Trophoblast cell (in vitro differentiated cells and primary cell): ENCODE data around the gene CCDC141.

ENCODE experiments used
- DNase-seq, 2 donors: peaks; one replicate each; pipeline ENCODE4 v3.0.0-alpha.2; 2016
- H2AFZ ChIP-seq: 2 replicates; pipeline ENCODE4 v1.6.1; 2013; ENCODE audit warnings: low read length, moderate library complexity, mild to moderate bottlenecking; ENCODE audit not compliant: insufficient read depth, poor library complexity
- H2AK5ac ChIP-seq: 2 replicates; pipeline ENCODE4 v1.6.1; 2013; ENCODE audit warnings: mild to moderate bottlenecking, low read length
- H2BK120ac ChIP-seq: 2 replicates; pipeline ENCODE4 v1.6.1; 2013; ENCODE audit warnings: low read length, mild to moderate bottlenecking, moderate library complexity; ENCODE audit not compliant: insufficient read depth, poor library complexity
- H2BK12ac ChIP-seq: 2 replicates; pipeline ENCODE4 v1.6.1; 2013; ENCODE audit warnings: mild to moderate bottlenecking, low read length, moderate library complexity
- H2BK5ac ChIP-seq: 2 replicates; pipeline ENCODE4 v1.6.1; 2013; ENCODE audit warnings: low read length, low read depth, moderate library complexity, mild to moderate bottlenecking; ENCODE audit not compliant: poor library complexity
- H3K14ac ChIP-seq: 2 replicates; pipeline ENCODE4 v1.6.1; 2013; ENCODE audit warnings: mild to moderate bottlenecking, low read length
- H3K18ac ChIP-seq: 2 replicates; pipeline ENCODE4 v1.6.1; 2013; ENCODE audit warnings: mild to moderate bottlenecking, low read length
- H3K23ac ChIP-seq: 2 replicates; pipeline ENCODE4 v1.6.1; 2013; ENCODE audit warnings: low read length
- H3K27ac ChIP-seq: 2 replicates; pipeline ENCODE4 v1.5.1; 2013; ENCODE audit warnings: low read depth, mild to moderate bottlenecking, inconsistent platforms, low read length, moderate library complexity
- H3K27me3 ChIP-seq: 2 replicates; pipeline ENCODE4 v1.6.1; 2013; ENCODE audit warnings: inconsistent platforms, mild to moderate bottlenecking, low read length, moderate library complexity; ENCODE audit not compliant: insufficient read depth
- H3K36me3 ChIP-seq, 2 experiments: 1 replicate in 1 of 2; 2 replicates in 1 of 2; pipeline ENCODE4 v1.6.1; 2013; ENCODE audit warnings: low read length in 2 of 2, mild to moderate bottlenecking in 2 of 2, moderate library complexity in 1 of 2; ENCODE audit not compliant: insufficient read depth in 2 of 2, control insufficient read depth in 1 of 2
- H3K4ac ChIP-seq: 2 replicates; pipeline ENCODE4 v1.6.1; 2013; ENCODE audit warnings: low read depth, mild to moderate bottlenecking, low read length, moderate library complexity
- H3K4me1 ChIP-seq, 2 experiments: 1 replicate in 1 of 2; 2 replicates in 1 of 2; pipeline ENCODE4 v1.6.1; 2013; ENCODE audit warnings: low read length in 2 of 2, mild to moderate bottlenecking in 2 of 2, moderate library complexity in 1 of 2; ENCODE audit not compliant: insufficient read depth in 2 of 2, control insufficient read depth in 1 of 2
- H3K4me2 ChIP-seq: 2 replicates; pipeline ENCODE4 v1.6.1; 2013; ENCODE audit warnings: inconsistent platforms, mild to moderate bottlenecking, low read length, moderate library complexity
- H3K4me3 ChIP-seq: 2 replicates; pipeline ENCODE4 v1.5.1; 2013; ENCODE audit warnings: mild to moderate bottlenecking, low read depth, low read length, inconsistent platforms
- H3K79me1 ChIP-seq: one replicate; pipeline ENCODE4 v1.6.1; 2013; ENCODE audit warnings: low read length
- H3K79me2 ChIP-seq: 2 replicates; pipeline ENCODE4 v1.6.1; 2013; ENCODE audit warnings: low read length, mild to moderate bottlenecking; ENCODE audit not compliant: control insufficient read depth, insufficient read depth, poor library complexity
- H3K9ac ChIP-seq: 2 replicates; pipeline ENCODE4 v1.6.1; 2013; ENCODE audit warnings: mild to moderate bottlenecking, low read length
- H3K9me3 ChIP-seq: 2 replicates; pipeline ENCODE4 v1.6.1; 2013; ENCODE audit warnings: low read depth, mild to moderate bottlenecking, control low read depth, inconsistent platforms, low read length; ENCODE audit not compliant: insufficient read depth
- H4K12ac ChIP-seq: 2 replicates; pipeline ENCODE4 v1.6.1; 2013; ENCODE audit warnings: low read depth, mild to moderate bottlenecking, low read length, moderate library complexity
- H4K8ac ChIP-seq: 2 replicates; pipeline ENCODE4 v1.6.1; 2013; ENCODE audit warnings: low read depth, mild to moderate bottlenecking, low read length, moderate library complexity
- H4K91ac ChIP-seq: one replicate; pipeline ENCODE4 v1.6.1; 2013; ENCODE audit warnings: low read depth, mild to moderate bottlenecking, low read length, moderate library complexity
- WGBS: extraction: QIAGEN DNeasy Blood & Tissue Kit; methylation state at CpG from one replicate; pipeline ENCODE4 v1.1.7; 2013; ENCODE audit warnings: missing lambda C conversion rate; ENCODE audit not compliant: insufficient read length, insufficient coverage; ENCODE audit errors: extremely low coverage; 5-methylcytosine and 5-hydroxymethylcytosine counted together

Gene CCDC141

DNA sequence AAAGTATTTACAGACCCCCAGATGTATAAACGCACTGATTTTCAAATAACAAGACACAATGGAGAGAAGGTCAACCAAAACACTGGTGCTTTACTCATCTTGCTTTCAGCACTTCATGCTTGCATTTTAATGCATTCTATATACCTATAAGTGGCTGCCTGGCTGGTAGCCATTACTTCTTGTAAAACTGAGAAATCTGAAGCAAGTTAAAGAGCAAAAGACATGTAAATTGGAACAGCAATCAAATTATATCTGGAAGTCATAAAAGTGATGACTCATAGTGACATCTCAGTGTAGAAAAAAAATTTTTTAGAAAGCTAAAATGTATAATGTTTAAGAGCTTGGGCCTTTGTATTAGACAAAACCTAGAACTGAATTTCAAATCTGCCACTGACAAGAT lies 106.2 kb downstream of the CCDC141 start:
- H3K18ac ChIP-seq, result no peak overlapping the region
- H3K27me3 ChIP-seq, result no peaks in the 10 kb centered on the region
- H2BK12ac ChIP-seq, result no peak overlapping the region
- no peak overlapping the region for H3K27ac ChIP-seq
- H4K12ac ChIP-seq, result no peak overlapping the region
- H3K4me1 ChIP-seq, result no peaks in the 10 kb centered on the region
- H2AFZ ChIP-seq, result no peak overlapping the region
- H3K79me1 ChIP-seq, result no peaks in the 10 kb centered on the region
- H3K14ac ChIP-seq, result no peak overlapping the region
- no CpG with 5 or more reads among the region's 1 CpG for WGBS
- no peak overlapping the region for H3K23ac ChIP-seq
- no peak overlapping the region for H2BK5ac ChIP-seq
- H4K91ac ChIP-seq, result no peak overlapping the region
- no peak overlapping the region for H4K8ac ChIP-seq
- H2AK5ac ChIP-seq, result no peak overlapping the region
- H3K4me3 ChIP-seq, result no peak overlapping the region
- H2BK120ac ChIP-seq, result no peak overlapping the region
- no peak overlapping the region for H3K9ac ChIP-seq
- no peak overlapping the region for H3K4me2 ChIP-seq
- no peaks in the 10 kb centered on the region for H3K36me3 ChIP-seq
- H3K9me3 ChIP-seq, result no peaks in the 10 kb centered on the region
- no peaks in the 10 kb centered on the region for H3K79me2 ChIP-seq
- no peak overlapping the region for H3K4ac ChIP-seq
- no peak for DNase-seq

DNA sequence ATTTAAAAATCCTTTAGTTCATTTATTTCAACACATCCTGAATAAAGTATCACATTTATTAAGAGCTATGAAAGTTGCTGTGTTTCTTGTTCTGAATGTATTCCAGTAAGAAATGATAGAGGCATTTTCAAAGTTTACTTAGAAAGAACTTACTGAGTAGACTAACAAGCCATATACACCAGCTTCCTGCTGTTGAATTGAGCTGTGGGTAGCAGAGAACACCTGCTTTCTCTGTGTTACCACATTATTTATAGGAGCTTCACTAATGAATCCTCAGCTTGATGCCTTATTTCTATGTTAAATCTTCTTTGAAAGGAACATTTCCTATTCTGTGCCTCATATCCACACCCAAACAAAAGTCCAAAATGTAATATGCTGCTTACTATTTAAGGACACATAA lies 115.4 kb downstream of the CCDC141 start:
- H3K18ac ChIP-seq, result no peak overlapping the region
- no peaks in the 10 kb centered on the region for H3K79me1 ChIP-seq
- no peak overlapping the region for H4K8ac ChIP-seq
- H3K4me3 ChIP-seq, result no peak overlapping the region
- no peak overlapping the region for H3K4me2 ChIP-seq
- H2AFZ ChIP-seq, result no peak overlapping the region
- H2BK120ac ChIP-seq, result no peak overlapping the region
- no peak overlapping the region for H3K27ac ChIP-seq
- H3K36me3 ChIP-seq, result no peaks in the 10 kb centered on the region
- H3K79me2 ChIP-seq, result no peaks in the 10 kb centered on the region
- H2BK12ac ChIP-seq, result no peak overlapping the region
- H2BK5ac ChIP-seq, result no peak overlapping the region
- H4K91ac ChIP-seq, result no peak overlapping the region
- DNase-seq, result no peak
- H4K12ac ChIP-seq, result no peak overlapping the region
- no peaks in the 10 kb centered on the region for H3K9me3 ChIP-seq
- H3K23ac ChIP-seq, result no peak overlapping the region
- no peaks in the 10 kb centered on the region for H3K4me1 ChIP-seq
- H3K27me3 ChIP-seq, result no peaks in the 10 kb centered on the region
- no peak overlapping the region for H3K9ac ChIP-seq
- no peak overlapping the region for H2AK5ac ChIP-seq
- no peak overlapping the region for H3K4ac ChIP-seq
- no peak overlapping the region for H3K14ac ChIP-seq

DNA sequence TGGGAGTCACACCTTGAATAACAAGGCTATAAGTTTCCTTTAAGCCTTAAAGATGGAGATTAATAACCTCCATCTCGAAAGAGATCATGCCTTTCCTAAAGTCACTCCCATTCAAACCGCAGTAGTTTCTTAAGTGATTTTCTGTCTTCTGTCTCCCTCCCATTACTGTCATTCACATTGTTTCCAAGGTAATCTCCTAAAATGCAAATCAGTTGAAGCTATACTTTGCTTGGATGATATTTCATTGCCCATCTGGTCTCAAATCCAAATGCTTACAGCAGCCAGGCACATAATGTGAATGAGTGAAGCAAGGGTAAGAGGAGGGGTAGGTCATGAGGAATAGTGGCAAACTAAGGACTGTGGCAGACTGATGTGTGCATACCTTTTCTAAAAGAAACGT lies 116.4 kb downstream of the CCDC141 start:
- no peak overlapping the region for H4K8ac ChIP-seq
- H4K91ac ChIP-seq, result no peak overlapping the region
- H4K12ac ChIP-seq, result no peak overlapping the region
- H3K4me3 ChIP-seq, result no peak overlapping the region
- no peaks in the 10 kb centered on the region for H3K36me3 ChIP-seq
- no peak overlapping the region for H3K4me2 ChIP-seq
- H3K79me1 ChIP-seq, result no peaks in the 10 kb centered on the region
- H3K79me2 ChIP-seq, result no peaks in the 10 kb centered on the region
- H3K4me1 ChIP-seq, result no peaks in the 10 kb centered on the region
- H3K23ac ChIP-seq, result no peak overlapping the region
- no peaks in the 10 kb centered on the region for H3K9me3 ChIP-seq
- H2AK5ac ChIP-seq, result no peak overlapping the region
- no peak overlapping the region for H2BK120ac ChIP-seq
- WGBS, result no CpG with 5 or more reads among the region's 3 CpGs
- no peak overlapping the region for H2BK12ac ChIP-seq
- H2AFZ ChIP-seq, result no peak overlapping the region
- no peak overlapping the region for H3K27ac ChIP-seq
- no peak overlapping the region for H3K4ac ChIP-seq
- no peak overlapping the region for H3K18ac ChIP-seq
- no peak for DNase-seq
- no peaks in the 10 kb centered on the region for H3K27me3 ChIP-seq
- no peak overlapping the region for H3K9ac ChIP-seq
- no peak overlapping the region for H3K14ac ChIP-seq
- H2BK5ac ChIP-seq, result no peak overlapping the region

DNA sequence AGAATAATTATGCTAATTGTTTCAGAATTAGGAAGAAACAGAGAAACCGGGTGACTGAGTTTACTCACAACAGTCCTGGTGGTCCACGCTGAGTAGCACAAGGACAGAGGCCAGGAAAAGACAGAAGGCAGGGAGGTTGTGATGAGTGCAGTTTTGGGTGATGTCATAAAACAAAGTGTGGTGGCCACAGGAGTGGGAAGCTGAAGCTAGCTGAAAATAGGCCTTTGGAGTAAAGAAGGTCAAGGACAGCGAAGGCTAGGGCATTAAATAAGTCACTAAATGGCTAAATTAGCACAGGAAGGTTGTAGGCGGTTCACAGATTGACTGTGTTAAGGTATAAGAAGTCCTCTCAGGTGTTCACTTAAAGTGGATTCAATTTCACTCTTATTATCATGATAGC lies 121.9 kb downstream of the CCDC141 start:
- Histone ChIP-seq H3K27me3 (no peaks in the 10 kb centered on the region), H3K23ac (no peak overlapping the region), H3K9me3 (no peaks in the 10 kb centered on the region), H3K4me1 (no peaks in the 10 kb centered on the region), H2BK12ac (no peak overlapping the region), H3K79me2 (no peaks in the 10 kb centered on the region), H2AK5ac (no peak overlapping the region), H3K36me3 (no peaks in the 10 kb centered on the region), H3K18ac (no peak overlapping the region), H4K8ac (no peak overlapping the region), H3K79me1 (no peaks in the 10 kb centered on the region), H2BK5ac (no peak overlapping the region), H4K91ac (no peak overlapping the region), H3K4ac (no peak overlapping the region), H3K9ac (no peak overlapping the region), H3K4me2 (no peak overlapping the region), H2BK120ac (no peak overlapping the region), H3K27ac (no peak overlapping the region), H4K12ac (no peak overlapping the region), H3K14ac (no peak overlapping the region), H3K4me3 (no peak overlapping the region), H2AFZ (no peak overlapping the region)
- WGBS, result no CpG with 5 or more reads among the region's 4 CpGs
- no peak for DNase-seq

DNA sequence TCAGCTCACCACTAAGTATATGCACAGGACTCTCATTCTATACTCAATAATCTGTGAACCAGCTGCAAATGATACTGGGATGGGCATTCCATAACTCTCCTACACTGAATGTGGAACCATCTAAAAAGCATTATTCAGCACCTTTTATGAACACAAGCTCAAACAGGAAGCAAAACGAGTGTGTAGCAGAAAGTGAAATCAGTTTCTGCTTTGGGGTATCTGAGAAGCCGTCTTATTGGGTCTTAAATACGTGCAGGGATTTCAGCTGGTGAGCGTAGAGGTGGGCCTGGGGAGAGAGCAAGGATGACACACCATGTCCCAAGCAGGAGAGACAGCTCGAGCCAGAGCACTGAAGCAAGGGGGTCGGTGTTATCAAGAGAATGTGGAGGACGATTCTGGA lies 122.8 kb downstream of the CCDC141 start:
- no peak for DNase-seq
- no peak overlapping the region for H3K9ac ChIP-seq
- H2BK5ac ChIP-seq, result no peak overlapping the region

More for the DNA sequence above, 122.8 kb downstream of the CCDC141 start:
- Histone ChIP-seq H2AK5ac (no peak overlapping the region), H4K12ac (no peak overlapping the region), H2BK120ac (no peak overlapping the region), H3K27ac (no peak overlapping the region), H2BK12ac (no peak overlapping the region), H3K14ac (no peak overlapping the region), H3K4me1 (no peaks in the 10 kb centered on the region), H3K27me3 (no peaks in the 10 kb centered on the region), H3K4me2 (no peak overlapping the region), H3K79me2 (no peaks in the 10 kb centered on the region), H3K23ac (no peak overlapping the region), H3K18ac (no peak overlapping the region), H4K8ac (no peak overlapping the region), H3K36me3 (no peaks in the 10 kb centered on the region), H3K79me1 (no peaks in the 10 kb centered on the region), H3K4ac (no peak overlapping the region), H3K9me3 (no peaks in the 10 kb centered on the region), H2AFZ (no peak overlapping the region), H3K4me3 (no peak overlapping the region), H4K91ac (no peak overlapping the region)
- no CpG with 5 or more reads among the region's 7 CpGs for WGBS
